Measurements from ENCODE around the gene TCERG1.

The TCERG1 gene

GRCh38 chr5:146446861-146447733 lies at the start of gene TCERG1:
TSS of gene TCERG1 (plus strand) at chr5:146447333. CDS start at chr5:146447350, 17 bp downstream.
- peak; percentile 99 for DNase-seq

GRCh38 chr5:146398826-146399225 lies 48.3 kb upstream of the TCERG1 start:
- no peak for DNase-seq

GRCh38 chr5:146399481-146399880 lies 47.7 kb upstream of the TCERG1 start:
- no peak for DNase-seq

- DNase-seq, result no peak
These were observed 46.9 kb upstream of the TCERG1 start for GRCh38 chr5:146400201-146400600.

GRCh38 chr5:146401021-146401420 lies 46.1 kb upstream of the TCERG1 start:
- DNase-seq, result no peak

GRCh38 chr5:146402949-146403348 lies 44.2 kb upstream of the TCERG1 start:
- no peak for DNase-seq

GRCh38 chr5:146409054-146409671 lies 38.0 kb upstream of the TCERG1 start:
- DNase-seq, result no peak

GRCh38 chr5:146410272-146410671 lies 36.9 kb upstream of the TCERG1 start:
- no peak for DNase-seq

GRCh38 chr5:146419696-146420095 lies 27.4 kb upstream of the TCERG1 start:
- no peak for DNase-seq

GRCh38 chr5:146425023-146425422 lies 22.1 kb upstream of the TCERG1 start:
- DNase-seq, result no peak

GRCh38 chr5:146426305-146426704 lies 20.8 kb upstream of the TCERG1 start:
- DNase-seq, result no peak

- DNase-seq, result peak; percentile 48
These were observed 20.1 kb upstream of the TCERG1 start for GRCh38 chr5:146426853-146427618.

GRCh38 chr5:146427619-146427997 lies 19.5 kb upstream of the TCERG1 start:
- DNase-seq, result no peak

GRCh38 chr5:146428658-146429057 lies 18.5 kb upstream of the TCERG1 start:
- no peak for DNase-seq

- DNase-seq, result no peak
These were observed 6.8 kb upstream of the TCERG1 start for GRCh38 chr5:146440353-146440752.

- no peak for DNase-seq
These were observed 6.2 kb upstream of the TCERG1 start for GRCh38 chr5:146440870-146441495.

- DNase-seq, result no peak
These were observed 5.2 kb upstream of the TCERG1 start for GRCh38 chr5:146441896-146442295.

GRCh38 chr5:146447734-146448380 lies 724 bp downstream of the TCERG1 start:
- peak; percentile 74 for DNase-seq

GRCh38 chr5:146448783-146449519 lies 1.8 kb downstream of the TCERG1 start:
- no peak for DNase-seq

GRCh38 chr5:146450002-146450401 lies 2.9 kb downstream of the TCERG1 start:
- DNase-seq, result no peak

- no peak for DNase-seq
These were observed 4.3 kb downstream of the TCERG1 start for GRCh38 chr5:146451411-146451810.

GRCh38 chr5:146457431-146457830 lies 10.3 kb downstream of the TCERG1 start:
- DNase-seq, result no peak

Measured in activated CD4-positive, alpha-beta T cell treated with anti-CD3 and anti-CD28 coated beads, Interleukin-2, amount 50 U/mL, for 16 hours (primary cell).